HG03432 (cell line): ENCODE measurements around the gene TLX1.

Source experiments
- ATAC-seq: cut with Tn5 transposase; IDR thresholded peaks from one replicate; pipeline ENCODE4 v1.9.1; 2021; ENCODE audit warnings: mild to moderate bottlenecking, moderate library complexity; ENCODE audit not compliant: unreplicated experiment

The TLX1 gene

DNA sequence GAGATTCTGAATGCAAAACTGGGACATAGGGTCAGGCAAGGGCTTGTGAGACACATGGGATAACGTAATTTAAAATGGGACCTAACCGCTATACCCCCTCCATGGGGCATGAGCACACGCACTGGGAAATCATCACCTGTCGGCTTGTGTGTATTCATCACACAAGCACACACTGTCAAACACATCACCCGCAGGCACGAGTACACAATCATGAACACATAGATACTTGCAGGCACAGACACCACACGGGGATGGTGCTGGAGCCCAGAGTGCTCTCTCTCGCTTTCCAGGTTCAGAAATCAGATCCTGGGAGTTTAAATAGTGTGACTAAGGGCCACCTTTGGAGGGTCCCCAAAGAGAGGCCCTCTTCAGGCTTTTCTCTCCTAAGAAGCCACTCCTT is 19.6 kb upstream of the TLX1 start:
- no peak for ATAC-seq

DNA sequence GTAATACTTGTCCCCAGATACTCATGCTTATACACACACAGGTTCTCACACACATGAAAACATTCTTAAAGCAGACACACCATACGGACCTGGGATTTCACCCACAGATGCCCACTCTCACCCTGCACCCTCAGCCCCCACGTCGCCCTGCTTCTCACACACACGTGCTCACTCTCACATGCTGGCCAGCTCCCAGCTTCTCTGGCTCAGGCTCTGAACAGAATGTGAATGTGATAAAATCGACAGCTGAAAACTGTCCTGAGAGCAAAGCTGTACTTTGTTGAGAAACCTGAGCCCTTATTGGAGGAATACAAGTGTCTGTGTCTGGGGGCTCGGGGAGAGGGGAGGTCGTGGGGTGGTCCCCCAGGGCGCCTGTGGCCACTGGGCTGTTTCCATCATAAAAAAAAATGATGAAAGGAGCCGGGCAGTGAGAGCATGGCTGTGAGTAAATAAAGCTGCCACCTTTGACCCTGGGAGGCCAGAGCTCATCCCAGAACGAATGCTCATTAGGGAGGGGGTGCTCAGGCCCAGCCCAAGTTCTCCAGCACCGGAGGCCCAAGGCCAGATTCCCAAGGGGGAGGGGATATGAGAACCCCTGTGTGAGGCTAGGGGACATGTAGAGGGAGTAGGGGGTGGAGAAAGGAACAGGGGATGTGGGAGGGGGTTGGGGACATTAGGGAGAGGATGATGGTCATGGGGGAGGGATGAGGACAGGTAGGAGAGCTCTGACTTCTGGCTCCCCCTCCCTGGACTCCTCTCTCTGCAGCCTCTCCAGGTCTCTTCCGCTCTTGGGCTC is 18.1 kb upstream of the TLX1 start:
- no peak for ATAC-seq

DNA sequence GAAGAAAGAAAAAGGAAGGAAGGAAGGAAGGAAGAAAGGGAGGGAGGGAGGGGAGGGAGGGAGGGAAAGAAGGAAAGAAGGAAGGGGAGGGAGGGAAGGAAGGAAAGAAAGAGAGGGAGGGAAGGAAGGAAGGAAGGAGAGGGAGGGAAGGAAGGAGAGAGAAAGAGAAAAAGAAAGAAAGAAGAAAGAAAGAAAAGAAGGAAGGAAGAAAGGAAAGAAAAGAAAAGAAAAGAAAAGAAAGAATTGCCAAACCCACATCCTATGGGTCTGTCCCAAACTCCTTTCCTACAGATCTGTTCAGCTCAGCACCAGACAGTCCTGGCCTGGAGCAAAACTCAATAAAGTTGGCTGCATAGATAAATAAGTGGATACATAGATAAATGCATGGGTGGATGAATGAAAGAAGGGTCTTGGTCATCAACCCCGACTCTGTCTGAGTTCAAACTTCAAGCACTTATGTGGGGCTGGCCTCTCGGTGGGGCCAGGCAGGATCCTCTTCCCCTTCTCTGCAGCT is 17.2 kb upstream of the TLX1 start:
- no peak for ATAC-seq

DNA sequence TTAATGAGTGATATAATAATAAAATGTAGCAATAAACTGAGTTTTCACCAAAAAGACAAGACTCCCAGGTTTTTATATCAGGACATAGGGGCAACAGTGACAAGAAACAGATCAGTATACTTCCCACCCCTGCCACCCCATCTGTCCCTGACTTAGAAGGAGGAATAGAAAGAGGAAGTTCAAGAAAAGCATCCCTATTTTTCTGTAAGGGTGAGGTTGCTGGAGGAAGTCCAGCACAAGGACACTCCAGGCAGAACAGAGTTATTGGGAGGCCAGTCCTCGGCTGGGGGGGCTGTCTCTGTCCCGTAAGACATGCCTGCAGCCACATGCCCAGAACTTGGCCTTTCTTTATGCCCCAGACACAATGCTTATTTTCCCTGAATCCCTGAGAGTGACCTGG is 16.5 kb upstream of the TLX1 start:
- no peak for ATAC-seq

GRCh38 chr10:101116754-101117153 is 14.3 kb upstream of the TLX1 start:
- no peak for ATAC-seq

GRCh38 chr10:101118031-101118430 is 13.1 kb upstream of the TLX1 start:
- ATAC-seq = no peak

DNA sequence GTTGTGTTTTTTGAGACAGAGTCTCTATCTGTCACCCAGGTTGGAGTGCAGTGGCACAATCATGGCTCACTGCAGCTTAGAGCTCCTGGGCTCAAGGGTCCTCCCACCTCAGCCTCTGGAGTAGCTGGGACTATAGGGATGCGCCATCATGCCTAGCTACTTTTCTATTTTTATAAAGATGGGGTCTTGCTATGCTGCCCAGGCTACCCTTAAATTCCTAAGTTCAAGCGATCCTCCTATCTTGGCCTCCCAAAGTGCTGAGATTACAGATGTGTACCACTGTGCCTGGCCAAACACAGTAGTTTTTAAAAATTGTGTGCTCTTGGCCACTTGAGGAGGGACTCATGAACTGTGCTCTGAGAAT is 10.6 kb upstream of the TLX1 start:
- no peak for ATAC-seq

DNA sequence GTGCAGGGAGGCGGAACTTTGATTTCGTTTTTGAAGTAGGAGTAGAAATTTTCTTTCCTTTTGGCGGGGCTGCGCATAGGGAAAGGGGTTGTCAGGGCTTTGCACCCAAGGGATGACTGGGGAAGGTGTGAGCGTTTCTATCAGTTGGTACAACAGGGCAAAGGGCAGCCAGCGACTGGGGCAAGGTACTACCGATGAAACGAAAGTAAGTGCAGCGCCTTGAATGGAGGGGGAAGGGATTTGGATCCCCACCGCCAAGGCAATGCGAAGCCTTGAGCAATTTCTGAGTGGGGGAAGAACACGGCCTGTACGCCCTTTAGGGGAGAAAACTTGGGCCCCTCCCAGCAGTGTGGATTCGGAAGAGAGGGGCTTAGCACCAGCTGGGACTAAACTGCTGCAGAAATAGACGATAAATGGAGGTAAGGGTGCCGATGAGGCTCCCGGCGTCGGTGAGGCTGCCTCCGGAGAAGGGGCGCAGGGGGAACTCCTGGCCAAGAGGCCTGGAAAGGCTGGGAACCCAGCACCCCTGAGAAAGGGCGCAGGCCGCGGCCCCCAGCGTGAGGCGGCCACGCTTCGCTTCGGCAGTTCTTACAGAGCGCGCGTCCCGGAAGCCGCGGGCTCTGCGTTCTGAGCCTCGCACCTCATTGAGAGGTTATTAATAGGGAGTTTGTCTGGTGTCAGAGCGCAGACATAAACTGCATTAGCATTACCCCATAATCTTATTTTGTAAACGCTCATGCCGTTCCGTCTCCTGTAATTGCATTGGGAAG is 10.0 kb upstream of the TLX1 start:
- ATAC-seq = peak; percentile 67

DNA sequence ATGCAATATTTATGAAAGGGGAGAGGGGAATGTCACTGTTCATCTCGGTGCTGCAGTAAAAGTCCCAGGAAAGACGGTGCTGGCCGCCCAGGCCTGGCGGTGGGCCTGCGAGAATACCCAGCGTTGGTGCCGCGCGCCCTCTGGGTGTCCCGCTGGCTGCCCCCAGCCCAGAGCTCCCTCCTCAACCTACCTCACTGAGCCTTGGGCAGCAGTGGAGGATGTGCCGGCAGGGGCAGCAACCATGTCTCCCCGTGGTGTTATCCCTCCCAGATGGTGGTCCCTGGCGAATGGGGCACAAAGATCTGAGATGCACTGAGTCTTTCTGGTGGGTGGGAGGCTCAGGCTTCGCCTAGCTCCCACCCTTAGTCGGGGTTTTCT is 9.5 kb upstream of the TLX1 start:
- ATAC-seq = no peak

GRCh38 chr10:101122270-101123084 is 8.6 kb upstream of the TLX1 start:
- ATAC-seq = no peak

DNA sequence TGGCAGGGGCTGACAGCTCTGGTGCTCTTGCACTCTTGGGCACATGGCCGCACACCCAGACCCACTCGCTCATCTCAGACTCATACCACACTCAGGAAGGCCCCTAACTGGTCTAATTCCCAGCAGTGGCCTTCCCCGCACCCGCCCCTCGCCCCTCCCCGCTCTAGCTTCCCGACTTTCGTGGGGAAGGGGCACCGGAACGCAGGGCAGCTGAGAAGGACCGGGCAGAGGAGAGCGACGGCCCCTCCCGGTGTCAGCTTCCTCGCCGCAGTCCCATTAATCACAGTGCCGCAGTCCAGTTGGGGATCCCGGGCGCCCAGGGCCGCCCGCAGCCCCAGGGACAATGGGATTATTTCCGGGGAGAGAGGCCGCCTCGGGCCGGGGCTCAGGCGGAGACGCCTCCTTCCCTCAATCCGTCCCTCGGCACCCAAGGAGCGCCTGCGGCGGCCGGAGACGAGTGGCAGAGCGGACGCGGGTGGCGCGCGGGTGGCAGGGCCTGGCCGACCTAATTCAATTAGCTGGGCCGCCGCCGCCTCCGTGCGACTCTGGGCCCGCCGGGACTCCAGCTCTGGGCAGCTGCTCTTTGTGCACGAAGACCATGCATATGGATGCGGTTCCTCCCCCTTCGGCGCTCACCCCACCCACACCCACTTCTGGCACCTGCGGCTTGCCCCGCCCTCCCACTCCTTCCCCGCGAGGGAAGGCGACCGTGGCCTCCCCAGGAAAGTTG is 7.8 kb upstream of the TLX1 start:
- ATAC-seq = no peak

GRCh38 chr10:101123815-101124617 is 7.1 kb upstream of the TLX1 start:
- ATAC-seq = no peak

- no peak for ATAC-seq
These were observed 6.2 kb upstream of the TLX1 start for GRCh38 chr10:101124933-101125332.

DNA sequence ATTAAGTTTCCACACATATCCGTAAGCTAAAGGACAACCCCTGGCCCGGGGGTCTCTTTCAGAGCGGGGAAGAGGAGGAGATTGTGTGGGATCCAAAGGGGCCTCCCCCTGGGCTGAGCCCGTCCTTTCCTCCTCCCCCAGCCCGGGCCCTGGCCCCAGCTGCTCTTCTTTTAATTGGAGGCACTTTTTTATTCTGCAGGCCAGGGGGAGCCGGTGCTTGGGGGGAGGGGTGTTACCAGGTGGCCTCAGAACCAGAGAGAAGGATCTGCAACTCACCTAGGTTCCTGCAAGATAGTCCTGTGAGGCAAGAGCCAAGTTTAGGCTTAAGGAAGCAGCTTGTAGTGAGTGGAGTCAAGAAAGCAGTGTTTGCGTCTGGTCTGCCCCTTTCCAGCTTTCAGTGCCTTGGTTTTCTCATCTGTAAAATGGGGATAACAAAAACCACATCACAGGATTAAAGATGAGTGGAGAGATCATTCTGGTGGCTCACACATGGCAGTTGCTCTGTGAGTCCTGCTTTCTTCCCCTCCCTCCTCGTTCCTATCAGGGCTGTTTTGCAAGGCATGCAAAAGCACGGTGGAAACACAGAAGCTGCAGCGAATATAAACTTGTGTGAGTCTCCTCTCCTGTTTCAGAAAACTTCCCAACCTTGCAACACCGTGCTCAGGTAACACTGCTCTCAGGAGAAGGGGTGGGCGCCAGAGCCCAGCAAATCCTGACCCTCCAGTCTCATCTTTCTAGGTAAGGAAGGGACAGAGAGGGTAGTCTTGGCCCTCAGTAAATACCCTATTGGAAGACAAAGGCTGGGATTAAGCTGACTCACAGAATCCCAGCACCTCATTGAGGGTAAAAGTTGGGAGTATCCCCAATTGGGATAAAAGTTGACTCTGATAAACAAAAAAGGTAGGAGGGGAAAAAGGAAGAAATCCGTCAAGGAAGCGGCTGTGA is 4.1 kb upstream of the TLX1 start:
- no peak for ATAC-seq

DNA sequence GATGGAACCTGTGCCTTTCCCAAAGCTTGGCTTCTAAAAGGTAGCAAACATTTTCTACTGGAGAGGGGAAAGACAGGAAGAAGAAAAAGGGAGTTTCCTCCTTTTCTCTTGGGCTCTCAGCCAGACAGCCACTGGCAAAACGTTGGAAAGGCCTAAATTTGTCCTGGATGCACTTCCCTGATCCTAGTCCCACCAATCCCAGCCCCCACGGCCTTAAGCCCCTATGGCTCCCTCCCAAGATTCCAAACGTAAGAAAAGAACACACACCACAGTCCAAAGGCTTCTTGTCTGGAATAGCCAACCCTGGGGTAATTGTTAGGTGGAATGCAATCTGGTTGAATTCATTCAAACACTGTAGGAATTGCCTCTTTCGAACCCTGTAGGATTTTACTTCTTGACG is 959 bp upstream of the TLX1 start:
- no peak for ATAC-seq

DNA sequence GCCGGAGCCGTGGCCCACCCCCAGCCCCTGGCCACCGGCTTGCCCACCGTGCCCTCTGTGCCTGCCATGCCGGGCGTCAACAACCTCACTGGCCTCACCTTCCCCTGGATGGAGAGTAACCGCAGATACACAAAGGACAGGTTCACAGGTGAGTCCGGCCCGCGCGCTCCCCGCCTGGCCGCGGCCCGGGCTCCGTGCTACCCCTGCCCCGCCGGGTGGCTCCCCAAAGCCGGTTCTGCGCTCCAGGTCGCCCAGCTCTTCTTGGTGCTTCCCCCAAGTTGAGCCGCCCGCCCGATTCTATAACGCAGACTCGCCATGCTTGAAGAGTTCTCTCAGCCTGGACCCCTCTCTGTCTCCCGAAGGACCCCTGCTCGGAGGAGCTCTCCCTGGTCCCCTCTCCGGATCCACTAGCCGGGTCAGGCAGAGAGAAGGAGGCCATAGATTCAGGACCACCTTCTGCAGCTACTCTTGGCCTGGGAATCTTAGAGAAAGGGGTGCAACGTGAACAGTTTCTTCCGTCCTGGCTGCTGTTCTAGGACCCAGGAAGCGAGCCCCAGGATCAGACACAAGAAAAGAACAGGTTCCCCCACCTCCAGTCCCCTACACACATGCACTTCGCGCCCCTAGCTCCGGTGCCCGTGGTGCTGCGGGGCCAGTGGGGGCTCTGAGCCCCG is 999 bp downstream of the TLX1 start:
- no peak for ATAC-seq

GRCh38 chr10:101132636-101133473 is 1.8 kb downstream of the TLX1 start:
- no peak for ATAC-seq
